Lower leg skin (tissue), 4 donors: Measurements from ENCODE around the gene AGRN. TPM values are rescaled to one million over a fixed set of nuclear protein-coding genes. Genes with fewer than 3 reads are reported as not detected.
"Not testable (repeated sequence)": the region's sequence is repeated elsewhere in the genome, so short reads cannot be mapped to it uniquely, and the experiment has no call there.

Experiments
- DNase-seq, 2 donors: peaks; one replicate each; pipeline ENCODE4 v3.0.0-alpha.2; 2019; ENCODE audit warnings: low spot score in 2 of 2
- H3K4me3 ChIP-seq: fragments of 200-600 bp; sonication (generic); 2 replicates; pipeline ENCODE4 v1.5.1; 2017; ENCODE audit warnings: mild to moderate bottlenecking, low read depth; ENCODE audit not compliant: poor library complexity, severe bottlenecking
- POLR2A ChIP-seq, 2 donors: fragments of 450-650 bp; IDR thresholded peaks; one replicate each; pipeline ENCODE4 v1.6.1; 2016 to 2017; ENCODE audit warnings: antibody characterized with exemption in 2 of 2, mild to moderate bottlenecking in 1 of 2, moderate library complexity in 1 of 2
- WGBS, 2 donors: methylation state at CpG; one replicate each; pipeline ENCODE4 v1.1.5; 2018; 5-methylcytosine and 5-hydroxymethylcytosine counted together
- intact Hi-C: fragments of 100-400 bp; cut with DNase I; formaldehyde crosslinking; loops from one replicate; pipeline ENCODE4 v1.15.0; 2023; ENCODE audit warnings: low total_unique reads
- total RNA-seq, 4 donors: library from RNA; depleted of rRNA; stranded (reverse); fragments of >200 nt; gene quantifications; one replicate each; pipeline ENCODE4 v1.1.0, GENCODE V29; 2016
- TF ChIP-seq, protein P1 (sequence below), 3 donors: fragments of 450-650 bp; IDR thresholded peaks; one replicate each; pipeline ENCODE4 v1.5.1; 2016; ENCODE audit warnings: antibody characterized with exemption in 3 of 3, mild to moderate bottlenecking in 3 of 3, moderate library complexity in 2 of 3

The AGRN gene
- total RNA-seq, 4 donors from 2014 or later: 36.9 to 55.8 (median 54.6) TPM

DNA sequence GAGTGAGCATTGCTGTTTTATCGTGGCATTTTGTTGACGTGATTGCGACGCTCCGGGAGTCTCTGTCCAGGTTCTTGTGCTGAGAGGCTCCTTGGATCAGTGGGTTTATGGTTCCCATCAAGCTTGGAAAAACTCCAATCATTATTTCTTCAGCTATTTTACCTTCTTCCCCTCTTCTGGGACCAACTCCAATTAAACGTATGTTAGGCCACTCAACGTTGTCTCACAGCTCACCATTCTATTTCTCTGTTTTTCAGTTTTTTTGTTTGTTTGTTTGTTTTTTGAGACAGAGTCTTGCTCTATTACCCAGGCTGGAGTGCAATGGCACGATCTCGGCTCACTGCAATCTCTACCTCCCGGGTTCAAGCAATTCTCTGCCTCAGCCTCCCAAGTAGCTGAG, 28.0 kb upstream of the AGRN start:
- H3K4me3 ChIP-seq: no peak overlapping the region
- intact Hi-C loops: no loop called here
- WGBS, 2 donors: 94 to 97% methylated on average over 10 of the region's 10 CpGs
- no peak for DNase-seq
- TF ChIP-seq POLR2A (IDR thresholded peaks at IDR 0.05): no peak
- TF ChIP-seq, protein P1, sequence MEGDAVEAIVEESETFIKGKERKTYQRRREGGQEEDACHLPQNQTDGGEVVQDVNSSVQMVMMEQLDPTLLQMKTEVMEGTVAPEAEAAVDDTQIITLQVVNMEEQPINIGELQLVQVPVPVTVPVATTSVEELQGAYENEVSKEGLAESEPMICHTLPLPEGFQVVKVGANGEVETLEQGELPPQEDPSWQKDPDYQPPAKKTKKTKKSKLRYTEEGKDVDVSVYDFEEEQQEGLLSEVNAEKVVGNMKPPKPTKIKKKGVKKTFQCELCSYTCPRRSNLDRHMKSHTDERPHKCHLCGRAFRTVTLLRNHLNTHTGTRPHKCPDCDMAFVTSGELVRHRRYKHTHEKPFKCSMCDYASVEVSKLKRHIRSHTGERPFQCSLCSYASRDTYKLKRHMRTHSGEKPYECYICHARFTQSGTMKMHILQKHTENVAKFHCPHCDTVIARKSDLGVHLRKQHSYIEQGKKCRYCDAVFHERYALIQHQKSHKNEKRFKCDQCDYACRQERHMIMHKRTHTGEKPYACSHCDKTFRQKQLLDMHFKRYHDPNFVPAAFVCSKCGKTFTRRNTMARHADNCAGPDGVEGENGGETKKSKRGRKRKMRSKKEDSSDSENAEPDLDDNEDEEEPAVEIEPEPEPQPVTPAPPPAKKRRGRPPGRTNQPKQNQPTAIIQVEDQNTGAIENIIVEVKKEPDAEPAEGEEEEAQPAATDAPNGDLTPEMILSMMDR (IDR thresholded peaks at IDR 0.05): no peak

DNA sequence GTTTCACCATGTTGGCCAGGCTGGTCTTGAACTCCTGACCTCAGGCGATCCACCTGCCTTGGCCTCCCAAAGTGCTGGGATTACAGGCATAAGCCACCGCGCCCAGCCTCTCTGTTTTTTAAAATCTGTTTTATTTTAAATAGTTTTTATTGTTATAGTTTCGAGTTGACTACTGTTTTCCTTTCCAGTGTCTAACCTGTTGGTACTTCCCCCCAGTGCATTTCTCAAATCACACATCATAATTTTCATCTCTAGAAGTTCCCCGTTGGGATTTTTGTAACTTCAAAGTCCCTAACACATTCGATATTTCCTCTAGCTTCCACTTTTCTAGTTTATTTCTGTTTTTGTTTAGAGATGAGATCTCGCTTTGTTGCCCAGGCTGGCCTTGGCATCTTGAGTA, 27.6 kb upstream of the AGRN start:
- TF ChIP-seq, protein P1 (IDR thresholded peaks at IDR 0.05): no peak
- TF ChIP-seq POLR2A (IDR thresholded peaks at IDR 0.05): no peak
- intact Hi-C loops: no loop called here
- WGBS, 2 donors: 89 to 94% methylated on average over 7 of the region's 7 CpGs

DNA sequence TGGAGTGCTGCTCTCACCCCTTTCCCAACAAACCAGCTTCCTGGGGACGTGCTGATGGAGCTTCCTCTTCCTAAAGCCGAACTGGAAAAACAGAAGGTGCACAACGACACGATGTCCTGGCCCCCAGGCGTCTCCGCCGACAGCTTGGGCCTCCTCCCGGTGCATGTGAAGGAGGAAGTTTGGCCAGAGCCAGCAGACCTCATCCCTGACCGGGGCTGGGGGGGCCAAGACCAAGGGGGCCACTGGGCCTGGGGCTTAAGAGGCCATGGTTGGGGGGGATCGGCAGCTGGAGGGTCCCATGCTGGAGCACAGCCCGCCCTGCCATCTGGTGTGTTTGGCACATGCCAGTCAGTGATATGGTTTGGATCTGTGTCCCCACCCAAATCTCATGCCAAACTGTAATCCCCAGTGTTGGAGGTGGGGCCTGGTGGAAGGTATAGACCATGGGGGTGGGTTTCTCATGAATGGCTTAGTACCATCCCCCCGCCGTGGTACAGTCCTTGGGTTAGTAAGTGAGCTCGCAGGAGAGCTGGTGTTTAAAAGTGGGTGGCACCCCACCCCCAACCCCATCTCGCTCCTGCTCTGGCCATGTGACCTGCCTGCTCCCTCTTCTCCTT, 26.4 kb upstream of the AGRN start:
- intact Hi-C loops: no loop called here
- TF ChIP-seq, protein P1 (IDR thresholded peaks at IDR 0.05): no peak
- TF ChIP-seq POLR2A (IDR thresholded peaks at IDR 0.05): no peak
- no peak overlapping the region for H3K4me3 ChIP-seq
- WGBS, 2 donors: 74 to 75% methylated on average over 13 to 15 of the region's 15 CpGs
- no peak for DNase-seq

More for the DNA sequence above, 27.6 kb upstream of the AGRN start:
- H3K4me3 ChIP-seq: no peak overlapping the region
- no peak for DNase-seq

DNA sequence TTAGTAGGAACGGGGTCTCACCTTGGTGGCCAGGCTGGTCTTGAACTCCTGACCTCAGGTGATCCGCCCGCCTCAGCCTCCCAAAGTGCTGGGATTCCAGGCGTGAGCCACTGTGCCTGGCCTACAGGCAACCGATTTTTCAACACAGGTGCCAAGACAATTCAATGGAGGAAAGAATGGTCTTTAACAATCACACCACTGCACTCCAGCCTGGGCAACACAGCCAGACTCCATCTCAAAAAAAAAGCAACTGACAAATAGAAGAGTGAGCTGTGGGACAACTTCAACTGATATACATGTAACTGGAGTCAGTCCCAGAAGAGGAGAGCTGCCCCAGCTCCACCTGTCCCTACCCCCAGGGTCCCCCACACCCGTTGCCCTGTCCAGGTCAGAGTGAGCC, 25.4 kb upstream of the AGRN start:
- intact Hi-C loops, H3K4me3 ChIP-seq, DNase-seq: not testable (repeated sequence)
- WGBS, 2 donors: 84 to 88% methylated on average over 6 of the region's 6 CpGs

DNA sequence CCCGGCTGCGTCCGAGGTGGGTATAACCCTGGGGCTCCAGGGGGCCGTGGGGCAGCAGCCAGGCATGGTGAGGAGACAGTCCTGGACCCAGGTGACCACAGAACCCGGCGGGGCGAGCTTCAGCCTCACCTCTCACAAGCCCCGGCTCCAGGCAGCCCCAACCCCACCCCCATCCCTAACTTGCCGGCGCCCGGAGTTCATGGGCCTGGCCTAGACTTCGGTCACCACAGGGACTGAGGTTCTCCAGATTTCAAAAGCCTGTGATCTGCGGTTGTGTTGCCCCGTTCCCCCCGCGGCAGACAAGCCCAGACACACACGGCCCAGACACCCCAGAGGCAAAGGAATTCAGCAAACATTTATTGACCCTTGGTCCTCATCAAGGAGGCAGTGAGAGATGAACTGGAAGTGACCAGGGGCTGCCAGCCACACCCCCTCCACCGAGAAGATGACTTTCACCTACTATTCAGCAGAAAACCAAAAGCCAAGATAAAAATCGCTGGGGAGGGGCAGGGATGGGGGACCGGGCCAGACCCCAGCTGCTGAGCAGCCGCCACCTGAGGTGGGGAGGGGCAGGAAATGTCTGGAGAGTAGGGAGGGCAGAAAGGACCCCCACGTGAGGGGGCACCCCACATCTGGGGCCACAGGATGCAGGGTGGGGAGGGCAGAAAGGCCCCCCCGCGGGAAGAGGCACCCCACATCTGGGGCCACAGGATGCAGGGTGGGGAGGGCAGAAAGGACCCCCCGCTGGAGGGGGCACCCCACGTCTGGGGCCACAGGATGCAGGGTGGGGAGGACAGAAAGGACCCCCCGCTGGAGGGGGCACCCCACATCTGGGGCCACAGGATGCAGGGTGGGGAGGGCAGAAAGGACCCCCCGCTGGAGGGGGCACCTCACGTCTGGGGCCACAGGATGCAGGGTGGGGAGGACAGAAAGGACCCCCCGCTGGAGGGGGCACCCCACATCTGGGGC, 24.0 kb upstream of the AGRN start:
- intact Hi-C loops: no loop called here
- 37 to 39% methylated on average over 21 to 29 of the region's 30 CpGs for WGBS, 2 donors
- TF ChIP-seq POLR2A (IDR thresholded peaks at IDR 0.05): no peak
- TF ChIP-seq, protein P1 (IDR thresholded peaks at IDR 0.05): no peak
- H3K4me3 ChIP-seq: no peak overlapping the region
- DNase-seq: no peak
